Measurements from ENCODE around the gene BHLHA15.

DNA sequence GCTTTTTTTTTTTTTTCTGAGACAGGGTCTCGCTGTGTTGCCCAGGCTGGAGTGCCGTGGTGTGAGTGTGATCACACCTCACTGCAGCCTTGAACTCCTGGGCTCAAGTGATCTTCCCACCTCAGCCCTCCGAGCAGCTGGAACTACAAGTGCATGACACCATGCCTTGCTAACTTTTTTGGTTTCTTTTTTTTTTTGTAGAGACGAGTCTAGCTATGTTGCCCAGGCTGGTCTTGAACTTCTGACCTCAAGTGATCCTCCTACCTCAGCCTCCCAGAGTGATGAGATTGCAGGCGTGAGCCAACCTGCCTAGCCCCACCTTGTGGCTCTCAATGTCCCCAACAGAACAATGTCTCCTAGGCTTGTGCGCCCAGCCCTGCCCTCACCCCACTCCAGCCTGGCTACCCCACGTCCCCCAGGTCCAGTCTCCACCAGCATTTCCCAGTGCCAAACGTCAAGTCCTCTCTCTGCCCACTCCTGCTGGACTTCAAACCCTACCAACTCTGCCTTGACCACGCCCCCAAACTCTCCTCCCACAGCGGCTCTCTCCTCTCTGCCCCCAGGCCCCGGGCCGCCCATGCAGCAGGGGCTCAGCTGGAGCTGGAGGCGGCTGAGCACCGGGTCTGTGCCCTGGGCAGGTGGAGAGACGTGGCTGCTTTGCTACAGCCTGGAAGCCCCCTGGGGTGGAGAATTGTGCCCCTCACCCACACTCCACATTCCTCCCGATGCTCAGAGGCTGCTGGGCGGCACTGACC is 18.9 kb downstream of the BHLHA15 start:
- TF ChIP-seq, protein P1, sequence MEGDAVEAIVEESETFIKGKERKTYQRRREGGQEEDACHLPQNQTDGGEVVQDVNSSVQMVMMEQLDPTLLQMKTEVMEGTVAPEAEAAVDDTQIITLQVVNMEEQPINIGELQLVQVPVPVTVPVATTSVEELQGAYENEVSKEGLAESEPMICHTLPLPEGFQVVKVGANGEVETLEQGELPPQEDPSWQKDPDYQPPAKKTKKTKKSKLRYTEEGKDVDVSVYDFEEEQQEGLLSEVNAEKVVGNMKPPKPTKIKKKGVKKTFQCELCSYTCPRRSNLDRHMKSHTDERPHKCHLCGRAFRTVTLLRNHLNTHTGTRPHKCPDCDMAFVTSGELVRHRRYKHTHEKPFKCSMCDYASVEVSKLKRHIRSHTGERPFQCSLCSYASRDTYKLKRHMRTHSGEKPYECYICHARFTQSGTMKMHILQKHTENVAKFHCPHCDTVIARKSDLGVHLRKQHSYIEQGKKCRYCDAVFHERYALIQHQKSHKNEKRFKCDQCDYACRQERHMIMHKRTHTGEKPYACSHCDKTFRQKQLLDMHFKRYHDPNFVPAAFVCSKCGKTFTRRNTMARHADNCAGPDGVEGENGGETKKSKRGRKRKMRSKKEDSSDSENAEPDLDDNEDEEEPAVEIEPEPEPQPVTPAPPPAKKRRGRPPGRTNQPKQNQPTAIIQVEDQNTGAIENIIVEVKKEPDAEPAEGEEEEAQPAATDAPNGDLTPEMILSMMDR (IDR thresholded peaks at IDR 0.05) = no peak
- TF ChIP-seq POLR2AphosphoS5 (IDR thresholded peaks at IDR 0.05) (no peak), POLR2A (IDR thresholded peaks at IDR 0.05) (no peak)
